ENCODE data around the gene ZNF253.
"Not testable (repeated sequence)": the region's sequence is repeated elsewhere in the genome, so short reads cannot be mapped to it uniquely, and the experiment has no call there.

The ZNF253 gene

DNA sequence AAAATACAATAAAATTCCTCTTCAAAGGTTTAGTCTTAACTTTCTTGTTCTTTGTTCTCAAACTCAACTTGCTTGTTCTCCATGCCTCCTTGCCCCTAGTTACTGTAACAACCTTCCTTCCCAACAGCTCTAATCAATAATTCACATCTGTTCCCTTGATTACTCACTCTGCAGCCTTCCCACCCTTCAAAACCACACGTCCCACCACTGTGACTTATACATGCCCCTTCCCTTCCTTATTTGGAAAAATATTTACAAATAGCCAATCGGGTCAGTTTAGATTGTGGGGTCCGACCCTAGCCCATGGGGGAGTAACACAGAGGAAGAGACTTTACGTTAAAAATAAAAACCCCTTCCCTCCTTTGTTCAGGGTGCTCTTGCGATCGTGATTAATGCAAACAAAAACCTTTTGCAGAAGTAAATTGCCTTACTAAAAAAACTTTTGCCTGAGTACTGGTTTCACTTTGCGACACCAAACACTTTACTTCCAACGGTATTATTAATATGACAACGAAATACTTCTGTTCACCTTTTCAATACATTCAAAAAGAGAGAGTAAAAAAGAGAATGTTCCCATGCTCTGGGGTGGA is 34.6 kb downstream of the ZNF253 start:
- peak; percentile 70 for DNase-seq (ENCODE audit: low read depth)

DNA sequence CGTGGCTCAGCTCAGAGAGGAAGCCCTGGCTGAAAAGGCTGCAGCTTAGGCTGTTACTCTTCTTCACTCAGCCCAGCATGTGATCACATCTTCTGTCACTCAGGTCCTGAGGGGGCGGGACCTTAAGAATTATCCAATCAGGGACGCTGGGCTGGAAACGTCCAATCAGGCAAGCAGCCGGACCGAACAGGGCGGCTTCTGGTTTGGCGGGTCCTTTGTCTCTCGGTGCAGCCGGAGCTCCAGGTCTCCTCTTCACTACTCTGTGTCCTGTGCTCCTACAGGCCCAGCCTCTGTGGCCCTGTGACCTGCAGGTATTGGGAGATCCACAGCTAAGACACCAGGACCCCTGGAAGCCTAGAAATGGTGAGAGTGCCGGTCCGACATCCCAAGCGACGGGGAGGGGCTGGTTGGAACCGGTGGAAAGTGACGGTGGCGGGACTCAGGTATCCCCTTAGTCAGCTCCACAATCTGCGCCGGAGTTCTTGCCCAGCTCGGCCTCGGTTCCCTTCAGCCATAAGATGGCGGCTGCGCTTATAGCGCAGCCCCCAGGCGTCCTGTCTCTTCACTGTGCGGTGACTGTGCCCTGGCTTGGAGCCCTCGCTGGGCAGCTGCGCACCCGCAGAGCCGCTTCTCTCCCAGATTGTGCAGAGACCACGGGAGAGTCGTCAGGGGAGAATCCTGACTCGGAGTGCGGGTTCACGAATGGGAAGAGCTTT is 35.2 kb downstream of the ZNF253 start, which contains the start of gene ZNF93:
TSS of gene ZNF93 (plus strand) at position 218 of the 716 bp plus-strand sequence. CDS start at position 361, 143 bp downstream.
- DNase-seq (ENCODE audit: low read depth): peak; percentile 98

DNA sequence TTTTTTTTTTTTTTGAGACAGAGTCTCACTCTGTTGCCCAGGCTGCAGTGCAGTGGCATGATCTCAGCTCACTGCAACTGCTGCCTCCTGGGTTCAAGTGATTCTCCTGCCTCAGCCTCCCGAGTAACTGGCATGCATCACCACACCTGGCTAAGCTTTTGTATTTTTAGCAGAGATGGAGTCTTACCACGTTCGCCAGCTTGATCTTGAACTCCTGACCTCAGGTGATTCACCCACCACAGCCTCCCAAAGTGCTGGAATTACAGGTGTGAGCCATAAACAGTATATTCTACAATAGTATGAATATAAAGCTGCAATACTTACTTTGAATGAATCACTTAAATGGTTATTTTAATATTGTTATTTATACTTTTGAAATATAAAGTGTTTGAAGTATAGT is 41.9 kb downstream of the ZNF253 start:
- not testable (repeated sequence) for DNase-seq (ENCODE audit: low read depth)

DNA sequence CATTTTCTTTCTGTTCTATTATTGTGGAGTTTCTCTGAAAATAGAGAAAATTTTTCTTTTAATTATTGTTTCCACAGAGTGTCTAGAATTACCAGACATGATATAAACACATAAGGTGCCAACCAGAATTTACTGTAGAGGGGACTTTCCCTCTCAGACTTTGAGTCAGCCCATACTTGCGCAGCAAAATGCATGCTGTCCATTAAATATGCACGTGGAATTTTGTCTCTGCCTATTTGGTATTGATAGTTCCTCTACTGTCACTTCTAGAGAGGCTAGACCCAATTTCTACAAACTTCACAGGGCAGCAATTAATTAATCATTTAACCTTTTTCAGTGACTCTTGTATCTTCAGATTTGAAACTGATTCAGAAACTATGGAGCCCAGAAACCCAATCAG is 44.0 kb downstream of the ZNF253 start:
- no peak for DNase-seq (ENCODE audit: low read depth)

DNA sequence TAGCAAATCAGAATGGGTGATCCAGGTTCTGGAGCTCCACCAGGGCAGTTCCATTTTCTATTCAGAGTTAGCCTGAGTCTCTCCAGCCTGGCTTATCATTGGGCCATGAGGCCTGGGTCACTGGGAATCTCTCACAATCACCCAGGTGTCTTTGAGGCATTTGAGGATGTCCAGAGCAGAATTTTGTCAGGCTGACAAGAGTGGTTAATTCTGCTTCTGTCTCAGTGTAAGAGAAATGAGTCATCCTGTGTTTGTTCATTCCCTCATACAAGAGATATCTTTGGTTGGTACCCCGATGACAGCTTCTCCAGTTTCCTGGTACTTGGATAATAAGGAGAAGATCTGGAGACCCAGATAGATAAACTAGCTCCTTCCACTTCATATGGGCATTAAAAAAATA is 45.5 kb downstream of the ZNF253 start:
- DNase-seq (ENCODE audit: low read depth): peak; percentile 83

DNA sequence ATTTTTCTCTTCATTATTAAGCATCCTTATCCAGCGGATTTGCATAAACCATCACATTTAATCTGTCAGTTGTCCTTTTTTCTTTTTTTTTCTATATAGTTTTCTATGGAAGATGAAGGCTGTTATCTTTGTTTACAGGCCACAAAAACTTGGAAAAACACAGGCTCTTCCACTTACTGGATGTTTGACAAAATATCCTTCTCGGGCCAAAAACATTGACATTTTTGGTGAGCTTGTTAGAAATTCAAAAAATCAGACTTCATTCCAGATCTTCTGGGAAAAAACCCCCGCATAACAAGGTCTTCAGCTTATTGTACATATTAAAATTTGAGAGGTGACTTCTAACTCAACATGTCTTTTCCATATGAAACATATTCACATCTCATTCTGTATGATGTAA is 48.9 kb downstream of the ZNF253 start:
- no peak for DNase-seq (ENCODE audit: low read depth)

DNA sequence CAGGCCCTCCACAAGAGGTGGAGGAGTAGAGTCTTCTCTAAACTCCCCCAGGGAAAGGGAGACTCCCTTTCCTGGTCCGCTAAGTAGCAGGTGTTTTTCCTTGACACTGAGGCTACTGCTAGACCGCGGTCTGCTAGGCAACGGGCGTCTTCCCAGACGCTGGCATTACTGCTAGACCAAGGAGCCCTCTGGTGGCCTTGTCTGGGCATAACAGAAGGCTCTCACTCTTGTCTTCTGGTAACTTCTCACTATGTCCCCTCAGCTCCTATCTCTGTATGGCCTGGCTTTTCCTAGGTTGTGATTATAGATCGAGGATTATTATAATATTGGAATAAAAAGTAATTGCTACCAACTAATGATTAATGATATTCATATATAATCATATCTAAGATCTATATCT is 64.7 kb downstream of the ZNF253 start:
- not testable (repeated sequence) for DNase-seq (ENCODE audit: low read depth)

DNA sequence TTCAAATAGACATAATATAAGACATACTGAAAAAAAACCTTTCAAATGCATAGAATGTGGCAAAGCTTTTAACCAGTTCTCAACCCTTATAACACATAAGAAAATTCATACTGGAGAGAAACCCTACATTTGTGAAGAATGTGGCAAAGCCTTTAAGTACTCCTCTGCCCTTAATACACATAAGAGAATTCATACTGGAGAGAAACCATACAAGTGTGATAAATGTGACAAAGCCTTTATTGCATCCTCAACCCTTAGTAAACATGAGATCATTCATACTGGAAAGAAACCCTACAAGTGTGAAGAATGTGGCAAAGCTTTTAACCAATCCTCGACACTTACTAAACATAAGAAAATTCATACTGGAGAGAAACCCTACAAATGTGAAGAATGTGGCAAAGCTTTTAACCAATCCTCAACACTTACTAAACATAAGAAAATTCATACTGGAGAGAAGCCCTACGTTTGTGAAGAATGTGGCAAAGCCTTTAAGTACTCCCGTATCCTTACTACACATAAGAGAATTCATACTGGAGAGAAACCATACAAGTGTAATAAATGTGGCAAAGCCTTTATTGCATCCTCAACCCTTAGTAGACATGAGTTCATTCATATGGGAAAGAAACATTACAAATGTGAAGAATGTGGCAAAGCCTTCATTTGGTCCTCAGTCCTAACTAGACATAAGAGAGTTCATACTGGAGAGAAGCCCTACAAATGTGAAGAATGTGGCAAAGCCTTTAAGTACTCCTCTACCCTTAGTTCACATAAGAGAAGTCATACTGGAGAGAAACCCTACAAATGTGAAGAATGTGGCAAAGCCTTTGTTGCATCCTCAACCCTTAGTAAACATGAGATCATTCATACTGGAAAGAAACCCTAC is 68.0 kb downstream of the ZNF253 start:
- DNase-seq (ENCODE audit: low read depth): not testable (repeated sequence)

DNA sequence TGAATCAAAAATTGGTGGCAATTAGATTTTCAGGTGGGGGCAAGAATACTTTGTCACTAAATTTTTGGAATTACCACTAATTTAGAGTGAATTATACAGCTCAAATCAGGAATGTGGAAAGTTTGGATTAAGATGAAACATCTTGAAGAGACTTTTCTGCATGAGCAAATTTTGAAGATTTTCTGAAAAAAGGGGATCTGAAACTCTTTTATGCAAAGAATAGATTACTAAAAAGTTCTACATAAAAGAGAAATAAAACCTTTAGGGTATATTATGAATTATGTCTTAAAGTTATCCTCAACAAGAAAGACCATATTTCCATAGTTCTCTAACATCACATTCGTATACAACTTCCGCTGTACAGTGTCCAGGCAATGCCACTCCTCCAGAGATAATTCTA is 71.7 kb downstream of the ZNF253 start:
- no peak for DNase-seq (ENCODE audit: low read depth)

DNA sequence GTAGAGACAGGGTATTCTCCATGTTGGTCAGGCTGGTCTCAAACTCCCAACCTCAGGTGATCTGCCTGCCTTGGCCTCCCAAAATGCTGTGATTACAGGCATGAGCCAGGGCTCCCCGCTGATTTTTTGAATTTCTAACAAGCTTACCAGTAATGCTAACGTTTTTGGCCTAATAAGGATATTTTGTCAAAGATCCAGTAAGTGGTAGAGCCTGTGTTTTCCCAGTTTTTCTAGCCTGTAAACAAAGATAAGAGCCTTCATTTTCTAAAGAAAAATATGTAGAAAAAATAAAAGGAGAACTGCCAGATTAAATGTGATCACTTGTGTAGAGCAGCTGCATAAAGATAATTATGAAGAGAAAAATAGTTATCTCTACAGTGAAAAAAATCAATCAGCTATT is 72.8 kb downstream of the ZNF253 start:
- no peak for DNase-seq (ENCODE audit: low read depth)

DNA sequence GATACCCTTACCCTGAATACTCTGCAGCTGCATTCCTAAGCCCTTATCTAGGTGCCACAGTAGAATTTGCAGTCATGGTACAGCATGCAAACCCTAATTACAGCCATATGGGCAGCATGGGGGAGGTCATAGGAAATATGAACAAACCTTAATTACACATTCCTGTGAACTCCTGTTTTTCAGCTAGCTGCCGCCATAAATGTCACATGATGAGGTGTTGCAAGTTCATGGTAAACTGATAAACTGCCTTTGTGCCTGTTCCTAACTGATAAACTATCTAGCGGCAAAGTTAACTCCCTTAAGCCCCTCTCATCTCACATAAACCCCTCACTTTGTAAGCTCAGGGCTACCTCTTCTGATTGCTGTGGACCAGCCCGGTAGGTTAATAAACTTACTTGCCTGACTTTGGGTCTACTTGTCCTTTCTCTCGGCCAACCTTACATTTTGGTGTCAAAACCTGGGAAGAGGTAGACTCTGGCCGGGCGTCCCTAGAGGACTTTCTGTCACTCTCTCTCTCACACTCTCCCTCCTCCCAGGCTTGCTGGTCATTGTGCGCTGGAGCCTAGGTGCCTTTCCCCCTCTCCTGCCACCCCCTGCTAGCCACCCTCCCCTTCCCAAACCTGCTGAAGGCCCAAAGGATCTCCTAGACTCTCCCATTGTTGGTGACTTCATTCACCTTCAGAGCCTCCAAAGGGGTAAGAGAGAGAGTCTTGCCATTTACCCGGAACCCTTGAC is 78.3 kb downstream of the ZNF253 start:
- no peak for DNase-seq (ENCODE audit: low read depth)

All from iris pigment epithelial cell (primary cell).